Measurements from ENCODE around the gene RAP2B.

- TF ChIP-seq CTCF (IDR thresholded peaks at IDR 0.05; ENCODE audit: low read depth, low read length) (no peak), EZH2phosphoT487 (IDR thresholded peaks at IDR 0.05; ENCODE audit: low read depth) (no peak)
Observed at GRCh38 chr3:153173758-153174516, 11.9 kb downstream of the RAP2B start.

Measured in OCI-LY3 (cell line).